GM19468 (cell line): ENCODE measurements around the gene XK.
A peak's percentile ranks its signal among the peaks of the same experiment; 100 is the strongest.

ENCODE experiments used
- ATAC-seq: cut with Tn5 transposase; IDR thresholded peaks from one replicate; pipeline ENCODE4 v1.9.1; 2021; ENCODE audit warnings: mild to moderate bottlenecking, moderate library complexity, moderate number of reproducible peaks; ENCODE audit not compliant: unreplicated experiment; ENCODE audit errors: extremely low read depth

Gene XK

GRCh38 chrX:37678574-37678973 is 7.0 kb upstream of the XK start:
- ATAC-seq = no peak

- ATAC-seq = no peak
Observed at GRCh38 chrX:37679230-37679629, 6.4 kb upstream of the XK start.

- ATAC-seq = no peak
Observed at GRCh38 chrX:37679888-37680287, 5.7 kb upstream of the XK start.

- no peak for ATAC-seq
Observed at GRCh38 chrX:37684426-37684825, 1.2 kb upstream of the XK start.

- ATAC-seq = no peak
Observed at GRCh38 chrX:37684973-37685372, 618 bp upstream of the XK start.

- no peak for ATAC-seq
Observed at GRCh38 chrX:37686369-37686995, 891 bp downstream of the XK start.

- no peak for ATAC-seq
Observed at GRCh38 chrX:37686996-37687395, 1.4 kb downstream of the XK start.

GRCh38 chrX:37690119-37690518 is 4.5 kb downstream of the XK start:
- ATAC-seq = no peak

- no peak for ATAC-seq
Observed at GRCh38 chrX:37692918-37693317, 7.3 kb downstream of the XK start.

GRCh38 chrX:37697169-37697760 is 11.7 kb downstream of the XK start:
- ATAC-seq = no peak

GRCh38 chrX:37701588-37701987 is 16.0 kb downstream of the XK start:
- no peak for ATAC-seq

GRCh38 chrX:37711991-37712390 is 26.4 kb downstream of the XK start:
- no peak for ATAC-seq

- no peak for ATAC-seq
Observed at GRCh38 chrX:37712458-37712857, 26.9 kb downstream of the XK start.

GRCh38 chrX:37714479-37714878 is 28.9 kb downstream of the XK start:
- ATAC-seq = no peak

GRCh38 chrX:37716602-37717001 is 31.0 kb downstream of the XK start:
- ATAC-seq = no peak

- no peak for ATAC-seq
Observed at GRCh38 chrX:37717708-37718107, 32.1 kb downstream of the XK start.

GRCh38 chrX:37722595-37722994 is 37.0 kb downstream of the XK start:
- no peak for ATAC-seq

- no peak for ATAC-seq
Observed at GRCh38 chrX:37726346-37726745, 40.8 kb downstream of the XK start.

GRCh38 chrX:37745354-37745753 is 59.8 kb downstream of the XK start:
- ATAC-seq = peak; percentile 76

GRCh38 chrX:37745835-37746217 is 60.2 kb downstream of the XK start:
- ATAC-seq = no peak

GRCh38 chrX:37746218-37746941 is 60.8 kb downstream of the XK start:
- peak; percentile 22 for ATAC-seq

- no peak for ATAC-seq
Observed at GRCh38 chrX:37746951-37747350, 61.4 kb downstream of the XK start.
